SU-DHL-6 (cell line): ENCODE data around the gene SLTM.
"Not testable (repeated sequence)": the region's sequence is repeated elsewhere in the genome, so short reads cannot be mapped to it uniquely, and the experiment has no call there.

Experiments used
- H2AFZ ChIP-seq: fragments of 200-600 bp; sonication (generic); 2 replicates; pipeline ENCODE4 v1.6.1; 2014; ENCODE audit warnings: low read depth, mild to moderate bottlenecking, moderate library complexity, mixed read lengths, antibody characterized with exemption, low read length; ENCODE audit not compliant: severe bottlenecking
- H3F3A ChIP-seq: fragments of 200-600 bp; shearing (Covaris generic); 2 replicates; pipeline ENCODE4 v1.6.0; 2016; ENCODE audit warnings: antibody characterized with exemption, mild to moderate bottlenecking; ENCODE audit not compliant: insufficient read depth
- H3K27ac ChIP-seq: fragments of 200-600 bp; sonication (generic); 2 replicates; pipeline ENCODE4 v1.5.1; 2016; ENCODE audit warnings: low read depth, mild to moderate bottlenecking, low read length, moderate library complexity, mixed read lengths
- H3K27me3 ChIP-seq: fragments of 200-600 bp; sonication (generic), shearing (Covaris generic); 2 replicates; pipeline ENCODE4 v1.6.0; 2014; ENCODE audit warnings: mild to moderate bottlenecking, low read length
- H3K36me3 ChIP-seq: fragments of 200-600 bp; sonication (generic); 2 replicates; pipeline ENCODE4 v1.6.1; 2014; ENCODE audit warnings: mild to moderate bottlenecking, low read length, mixed read lengths
- H3K4me2 ChIP-seq: fragments of 300-600, 200-600 bp; shearing (Covaris generic), sonication (generic); 2 replicates; pipeline ENCODE4 v1.6.0; 2014; ENCODE audit warnings: low read length, low read depth, mild to moderate bottlenecking; ENCODE audit not compliant: poor library complexity, severe bottlenecking
- H3K4me3 ChIP-seq: fragments of 200-600 bp; sonication (generic); 2 replicates; pipeline ENCODE4 v1.5.1; 2014; ENCODE audit warnings: antibody characterized with exemption, low read length, mild to moderate bottlenecking, mixed read lengths; ENCODE audit not compliant: insufficient read depth, poor library complexity, severe bottlenecking
- H3K79me2 ChIP-seq: fragments of 200-600 bp; sonication (generic); 2 replicates; pipeline ENCODE4 v1.6.1; 2014; ENCODE audit warnings: mild to moderate bottlenecking, low read length, moderate library complexity; ENCODE audit not compliant: insufficient read depth
- H3K9ac ChIP-seq: fragments of 200-600 bp; sonication (generic); 2 replicates; pipeline ENCODE4 v1.7.0; 2014; ENCODE audit warnings: mild to moderate bottlenecking, low read length
- H3K9me2 ChIP-seq: fragments of 200-600 bp; sonication (generic); replicated peaks from 2 replicates; pipeline ENCODE4 v1.6.1; 2014; ENCODE audit warnings: low read length; ENCODE audit not compliant: insufficient read depth
- H3K9me3 ChIP-seq: fragments of 200-600 bp; sonication (generic); 2 replicates; pipeline ENCODE4 v1.6.1; 2014; ENCODE audit warnings: low read length, mixed read lengths; ENCODE audit not compliant: insufficient read depth
- H4K20me1 ChIP-seq: fragments of 200-600 bp; sonication (generic); 2 replicates; pipeline ENCODE4 v1.6.1; 2014; ENCODE audit warnings: low read depth, mild to moderate bottlenecking, antibody characterized with exemption, low read length, moderate library complexity, mixed read lengths
- CTCF ChIP-seq: fragments of 200-600 bp; sonication (generic); IDR thresholded peaks from one replicate; pipeline ENCODE4 v1.5.1; 2017; ENCODE audit warnings: antibody characterized with exemption, mild to moderate bottlenecking, low read length, moderate library complexity; ENCODE audit not compliant: insufficient read depth, poor library complexity, severe bottlenecking
- EZH2phosphoT487 ChIP-seq: fragments of 200-600 bp; sonication (generic), shearing (Covaris generic); conservative IDR thresholded peaks from 2 replicates; pipeline ENCODE4 v1.6.1; 2018; ENCODE audit warnings: mild to moderate bottlenecking, antibody characterized with exemption, low read length, moderate library complexity, mixed read lengths

The SLTM gene

DNA sequence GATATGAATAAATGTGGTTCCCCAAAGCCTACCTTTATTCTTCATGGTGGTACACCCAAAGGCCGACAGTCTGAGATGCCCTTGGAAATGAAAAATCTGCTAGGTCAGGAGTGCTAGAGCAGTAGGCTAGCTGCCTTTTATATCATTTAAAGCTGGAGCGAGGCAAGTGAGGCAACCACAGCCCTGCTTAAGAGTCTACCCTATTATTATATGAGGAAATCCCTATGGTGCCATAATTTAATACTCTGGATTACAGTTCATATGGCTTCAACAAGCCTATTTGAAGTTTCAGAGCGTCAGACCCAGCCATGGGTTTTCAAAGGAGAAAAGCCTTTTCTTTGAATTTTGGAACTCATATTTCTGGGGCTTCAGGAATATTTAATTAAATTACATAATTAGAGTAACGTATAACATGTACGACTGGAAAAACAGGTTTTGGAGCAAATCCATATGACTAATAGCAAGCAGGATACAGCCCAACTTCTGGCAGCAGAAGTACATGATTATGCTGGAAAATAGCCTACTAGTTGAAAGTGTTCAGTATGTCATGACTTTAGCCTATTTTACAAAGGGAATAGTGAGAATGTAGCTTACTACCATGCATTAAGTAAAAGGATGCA, 18.0 kb upstream of the SLTM start:
- Histone ChIP-seq H3K9me3 (no peaks in the 10 kb centered on the region), H3K79me2 (no peaks in the 10 kb centered on the region), H3K9me2 (no peaks in the 10 kb centered on the region), H3K36me3 (no peaks in the 10 kb centered on the region), H4K20me1 (no peaks in the 10 kb centered on the region), H3K4me3 (no peak overlapping the region), H3F3A (no peaks in the 10 kb centered on the region), H3K27me3 (no peaks in the 10 kb centered on the region), H2AFZ (no peak overlapping the region), H3K9ac (no peak overlapping the region), H3K27ac (no peak overlapping the region), H3K4me2 (no peak overlapping the region)
- no peak for TF ChIP-seq CTCF
- TF ChIP-seq EZH2phosphoT487, result no peak

DNA sequence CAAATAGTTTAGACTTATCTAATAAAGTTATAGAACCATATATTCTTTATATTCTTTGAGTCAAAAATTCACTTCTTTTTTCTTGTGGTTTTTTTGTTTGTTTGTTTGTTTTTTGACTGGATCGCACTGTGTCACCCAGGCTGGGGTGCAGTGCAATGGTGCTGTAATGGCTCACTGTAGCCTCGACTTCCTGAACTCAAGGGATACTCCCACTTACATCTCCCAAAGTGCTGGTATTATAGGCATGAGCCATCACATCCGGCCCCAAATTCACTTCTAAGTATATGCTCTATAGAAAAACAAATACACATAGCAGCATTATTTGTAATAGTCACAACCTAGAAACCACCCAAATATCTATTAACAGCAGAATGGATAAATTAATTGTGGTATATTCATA, 13.7 kb upstream of the SLTM start:
- Histone ChIP-seq H3K27me3 (no peaks in the 10 kb centered on the region), H2AFZ (no peak overlapping the region), H3K79me2 (no peaks in the 10 kb centered on the region), H3F3A (no peaks in the 10 kb centered on the region), H3K9me3 (no peaks in the 10 kb centered on the region), H3K9me2 (no peaks in the 10 kb centered on the region), H4K20me1 (no peaks in the 10 kb centered on the region), H3K4me2 (no peak overlapping the region), H3K27ac (no peak overlapping the region), H3K9ac (no peak overlapping the region), H3K4me3 (no peak overlapping the region), H3K36me3 (no peaks in the 10 kb centered on the region)
- no peak for TF ChIP-seq CTCF
- no peak for TF ChIP-seq EZH2phosphoT487

DNA sequence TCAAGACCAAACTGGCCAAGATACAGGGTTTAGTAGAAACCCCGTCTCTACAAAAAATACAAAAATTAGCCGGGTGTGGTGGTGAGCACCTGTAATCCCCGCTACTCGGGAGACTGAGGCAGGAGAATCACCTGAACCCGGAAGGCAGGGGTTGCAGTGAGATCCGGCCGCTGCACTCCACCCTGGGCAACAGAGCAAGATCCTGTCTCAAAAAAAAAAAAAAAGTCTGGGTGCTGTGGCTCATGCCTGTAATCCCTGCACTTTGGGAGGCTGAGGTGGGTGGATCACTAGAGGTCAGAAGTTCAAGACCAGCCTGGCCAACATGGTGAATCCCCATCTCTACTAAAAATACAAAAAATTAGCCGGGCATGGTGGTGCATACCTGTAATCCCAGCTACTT, 1.5 kb upstream of the SLTM start:
- H4K20me1 ChIP-seq, H3F3A ChIP-seq, H3K9me2 ChIP-seq, H3K9ac ChIP-seq, H3K27ac ChIP-seq, H3K36me3 ChIP-seq, H3K4me2 ChIP-seq, H3K9me3 ChIP-seq, H3K4me3 ChIP-seq, H3K27me3 ChIP-seq: not testable (repeated sequence)
- Histone ChIP-seq H2AFZ (peak overlapping the region; percentile 93), H3K79me2 (peaks cover 29% of the 10 kb centered on the region)

DNA sequence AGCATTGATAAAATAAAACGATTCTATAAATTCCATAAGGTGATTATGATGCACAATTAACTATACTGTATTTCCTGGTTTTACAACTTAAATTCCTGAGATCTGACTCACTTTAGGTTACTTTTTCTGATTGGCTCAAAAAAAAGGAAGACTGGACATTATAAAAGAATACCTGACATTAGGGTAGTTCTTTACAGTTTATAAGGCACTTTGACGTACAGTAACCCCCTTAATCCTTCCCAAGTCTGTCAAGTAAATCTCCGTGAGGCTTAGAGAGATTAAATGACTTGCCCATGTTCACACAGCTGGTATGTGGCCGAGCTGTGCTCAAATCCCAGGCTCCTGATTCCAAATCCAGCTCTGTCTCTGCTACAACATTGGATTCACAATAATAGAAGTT, 1.0 kb upstream of the SLTM start:
- Histone ChIP-seq H3K36me3 (peaks cover 7% of the 10 kb centered on the region; the same call in 1 of the 2 replicates), H3K4me3 (peak overlapping the region; percentile 70), H3K79me2 (peaks cover 33% of the 10 kb centered on the region), H3K9me3 (no peaks in the 10 kb centered on the region), H3K9ac (peak overlapping the region; percentile 80), H3K27ac (no peak overlapping the region), H3K9me2 (no peaks in the 10 kb centered on the region), H3F3A (no peaks in the 10 kb centered on the region; the same call in 1 of the 2 replicates), H3K4me2 (peak overlapping the region; percentile 82), H2AFZ (peak overlapping the region; percentile 93), H3K27me3 (no peaks in the 10 kb centered on the region), H4K20me1 (no peaks in the 10 kb centered on the region)
- TF ChIP-seq CTCF, result no peak
- TF ChIP-seq EZH2phosphoT487, result no peak
